GM19240 (cell line): ENCODE data around the gene AZU1.
A peak's percentile ranks its signal among the peaks of the same experiment; 100 is the strongest.

Experiments
- DNase-seq: peaks from one replicate; pipeline ENCODE4 v3.0.0; 2011; ENCODE audit warnings: low spot score; ENCODE audit not compliant: insufficient read length

AZU1 gene

DNA sequence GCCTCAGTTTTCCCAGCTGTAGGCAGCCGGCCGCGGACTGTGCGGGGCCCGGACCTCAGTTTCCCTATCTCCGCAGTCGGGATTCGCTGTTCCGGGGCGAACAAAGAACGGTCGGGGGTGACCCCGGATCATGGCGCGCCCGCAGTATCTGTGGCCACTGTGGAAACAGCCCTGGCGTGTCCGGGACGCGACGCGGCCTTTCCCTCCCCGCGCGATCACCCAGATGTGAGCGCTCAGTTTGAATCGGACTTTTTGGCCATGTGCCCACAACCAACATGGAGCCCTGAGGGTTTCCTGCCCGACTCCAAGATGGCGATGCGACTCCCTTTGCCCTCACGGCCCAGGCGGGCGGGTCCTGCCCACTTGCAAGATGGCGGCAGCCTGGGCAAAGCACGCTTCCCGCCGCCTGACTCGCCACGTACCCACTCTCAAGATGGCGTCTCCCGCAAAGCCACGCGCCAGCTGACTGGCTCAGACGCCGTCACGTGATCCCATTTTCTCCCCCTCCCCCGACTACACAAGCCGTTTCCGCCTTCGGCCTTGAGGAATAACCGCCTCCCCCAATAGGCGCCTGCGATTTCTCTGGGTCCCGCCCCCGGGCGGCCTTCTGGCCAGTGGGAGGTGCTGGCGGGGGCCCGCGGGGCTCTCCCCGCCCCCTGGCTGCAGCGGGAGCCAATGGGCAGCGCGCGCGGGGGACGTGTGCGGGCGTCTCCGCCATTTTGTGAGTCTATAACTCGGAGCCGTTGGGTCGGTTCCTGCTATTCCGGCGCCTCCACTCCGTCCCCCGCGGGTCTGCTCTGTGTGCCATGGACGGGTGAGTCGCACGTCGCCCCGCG, 30.7 kb upstream of the AZU1 start, which contains the start of gene PTBP1:
PTBP1 (plus strand) TSS at position 761 of the 836 bp plus-strand sequence; CDS start at position 807, 46 bp downstream.
- peak; percentile 99 for DNase-seq

DNA sequence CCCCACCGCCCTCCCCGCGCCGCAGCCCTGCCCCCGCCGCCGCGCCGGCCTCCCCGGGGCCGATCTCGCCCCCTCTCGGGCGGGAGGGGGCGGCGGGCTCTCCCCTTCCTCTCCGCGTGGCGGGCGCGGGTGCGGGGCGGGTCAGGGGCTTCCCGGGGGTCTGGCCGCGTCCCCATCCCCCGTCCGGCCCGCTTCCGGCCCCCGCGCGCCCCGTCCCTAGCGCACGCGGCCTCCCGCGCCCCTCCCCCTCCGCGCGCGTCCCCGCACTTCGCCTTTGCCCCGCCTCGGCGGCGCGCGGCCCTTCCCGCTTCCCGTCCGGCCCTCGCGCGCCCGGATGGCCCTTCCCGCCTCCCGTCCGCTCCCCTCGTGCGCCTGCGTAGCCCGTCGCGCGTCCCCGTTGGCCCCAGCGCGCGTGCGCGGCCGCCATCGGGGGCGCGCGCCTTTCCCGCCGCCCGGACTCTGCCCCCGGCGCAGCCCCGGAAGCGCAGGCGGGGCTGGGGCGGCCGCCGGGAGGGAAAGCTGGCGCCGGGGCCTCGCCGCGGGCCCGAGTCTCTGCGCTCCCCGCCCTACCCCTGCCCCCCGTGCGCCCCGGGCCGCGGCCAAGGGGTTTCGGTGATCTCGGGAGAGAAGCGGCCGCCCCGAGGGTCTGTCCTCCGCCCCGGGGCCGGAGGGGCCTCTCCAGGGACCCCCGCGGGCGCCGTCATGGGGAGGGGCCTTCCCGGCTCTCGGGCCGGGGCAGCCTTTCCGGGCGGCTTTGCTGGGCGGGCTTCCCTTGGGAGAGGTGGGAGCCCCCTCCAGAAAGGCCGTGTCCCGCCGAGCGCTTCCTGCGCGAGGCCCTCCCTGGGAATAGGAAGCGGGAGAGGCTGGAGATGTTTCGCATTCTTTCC, 29.9 kb upstream of the AZU1 start:
- peak; percentile 99 for DNase-seq

DNA sequence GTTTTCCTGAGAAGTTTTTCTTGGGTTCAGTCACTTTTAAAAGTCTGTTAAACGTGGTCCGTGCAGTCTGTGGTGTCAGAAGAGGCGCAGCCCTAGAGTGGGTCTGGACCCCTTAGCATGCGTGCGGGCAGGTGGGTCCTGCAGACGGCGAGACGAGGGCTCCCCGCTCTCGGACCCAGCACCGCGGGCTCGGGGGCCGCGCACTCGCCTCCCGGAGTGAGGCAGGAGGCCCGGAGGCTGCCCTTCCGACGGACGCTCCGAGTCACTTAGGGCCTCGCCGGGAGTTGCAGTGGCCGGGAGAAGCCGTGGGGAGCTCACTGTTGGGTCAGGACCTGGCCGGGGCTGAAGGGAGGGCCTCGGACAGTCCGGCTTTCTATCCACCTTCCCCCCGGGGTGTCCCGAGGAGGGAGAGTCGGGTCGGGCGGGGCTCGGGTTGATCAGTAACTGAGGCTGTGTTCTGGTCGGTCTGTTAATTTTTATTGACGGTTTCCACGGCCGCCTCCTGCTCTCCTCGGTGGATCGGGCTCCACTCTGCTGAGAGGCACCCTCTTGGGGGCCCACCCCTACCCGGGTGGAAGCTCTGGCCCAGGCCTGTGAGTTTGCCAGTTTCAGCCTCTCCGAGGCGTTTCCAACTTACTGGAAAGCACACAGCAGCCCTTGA, 29.1 kb upstream of the AZU1 start:
- peak; percentile 17 for DNase-seq

DNA sequence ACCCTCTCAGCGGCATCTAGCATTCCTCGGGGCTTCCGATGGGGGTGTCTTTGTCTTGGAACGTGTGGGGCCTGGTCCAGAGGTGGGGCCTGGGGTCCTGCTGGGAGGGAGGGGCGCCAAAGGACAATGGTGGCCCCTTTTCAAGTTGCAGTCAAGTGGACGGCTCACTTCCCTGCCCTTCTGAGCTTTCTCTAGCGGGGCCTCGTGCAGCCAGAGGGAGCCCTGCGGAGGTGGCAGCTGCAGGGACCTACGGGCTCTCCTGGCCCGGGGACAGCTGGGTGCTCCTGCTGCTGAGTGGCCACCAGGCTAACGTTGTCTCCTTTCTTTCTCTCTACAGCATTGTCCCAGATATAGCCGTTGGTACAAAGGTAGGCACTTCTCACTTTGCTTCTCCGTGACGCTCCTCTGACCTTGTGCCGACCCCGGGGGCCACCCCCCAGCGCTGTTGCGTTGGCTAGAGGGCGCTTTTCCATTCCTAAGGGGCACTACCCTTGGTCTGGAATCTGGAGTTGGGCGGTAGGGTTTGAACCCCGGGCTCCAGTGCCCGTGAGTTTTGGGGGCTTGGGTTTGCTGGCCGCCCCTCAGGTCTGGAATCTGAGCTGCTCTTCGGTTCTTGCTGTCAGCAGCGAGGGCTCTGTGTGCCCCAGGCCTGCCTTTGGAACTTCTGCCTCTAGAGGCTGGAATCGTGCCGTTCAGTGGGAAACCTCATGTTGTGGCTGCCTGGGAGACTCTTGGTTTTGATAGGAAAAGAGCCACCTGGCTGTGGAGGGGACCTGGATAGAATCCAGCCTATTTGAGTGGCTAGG, 28.4 kb upstream of the AZU1 start:
- DNase-seq, result peak; percentile 20

DNA sequence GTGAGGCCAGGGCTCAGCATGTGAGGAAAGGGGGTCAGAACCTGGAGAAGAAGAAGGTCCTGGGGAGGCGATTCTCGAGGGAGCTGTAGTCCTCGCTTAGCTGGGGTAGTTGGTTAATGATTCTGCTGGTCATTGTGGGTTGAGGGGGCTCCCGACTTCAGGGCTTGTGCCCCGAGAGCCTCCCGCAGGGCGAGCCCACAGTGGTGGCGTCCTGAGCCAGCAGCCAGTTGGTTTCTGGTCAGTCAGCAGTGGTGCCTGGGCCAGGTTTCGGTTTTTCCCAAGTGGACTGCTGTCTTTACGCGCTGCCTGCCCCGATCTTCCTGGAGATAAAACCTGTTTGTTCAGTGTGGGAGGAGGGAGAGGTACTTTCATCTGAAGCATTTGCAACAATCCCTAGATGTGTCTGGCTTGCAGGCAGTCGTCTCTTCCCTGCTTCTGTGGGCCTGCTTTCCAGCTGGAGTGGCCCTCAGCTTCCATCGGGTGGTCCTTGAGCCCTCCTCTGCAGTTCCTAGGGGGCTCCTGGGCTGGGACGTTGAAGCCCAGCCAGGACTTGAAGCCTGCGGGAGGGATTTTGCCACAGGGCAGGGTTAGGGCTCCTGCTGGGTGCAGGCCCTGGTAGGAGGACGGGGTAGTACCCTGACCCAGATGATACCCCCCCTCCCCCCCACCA, 27.1 kb upstream of the AZU1 start:
- DNase-seq, result no peak

DNA sequence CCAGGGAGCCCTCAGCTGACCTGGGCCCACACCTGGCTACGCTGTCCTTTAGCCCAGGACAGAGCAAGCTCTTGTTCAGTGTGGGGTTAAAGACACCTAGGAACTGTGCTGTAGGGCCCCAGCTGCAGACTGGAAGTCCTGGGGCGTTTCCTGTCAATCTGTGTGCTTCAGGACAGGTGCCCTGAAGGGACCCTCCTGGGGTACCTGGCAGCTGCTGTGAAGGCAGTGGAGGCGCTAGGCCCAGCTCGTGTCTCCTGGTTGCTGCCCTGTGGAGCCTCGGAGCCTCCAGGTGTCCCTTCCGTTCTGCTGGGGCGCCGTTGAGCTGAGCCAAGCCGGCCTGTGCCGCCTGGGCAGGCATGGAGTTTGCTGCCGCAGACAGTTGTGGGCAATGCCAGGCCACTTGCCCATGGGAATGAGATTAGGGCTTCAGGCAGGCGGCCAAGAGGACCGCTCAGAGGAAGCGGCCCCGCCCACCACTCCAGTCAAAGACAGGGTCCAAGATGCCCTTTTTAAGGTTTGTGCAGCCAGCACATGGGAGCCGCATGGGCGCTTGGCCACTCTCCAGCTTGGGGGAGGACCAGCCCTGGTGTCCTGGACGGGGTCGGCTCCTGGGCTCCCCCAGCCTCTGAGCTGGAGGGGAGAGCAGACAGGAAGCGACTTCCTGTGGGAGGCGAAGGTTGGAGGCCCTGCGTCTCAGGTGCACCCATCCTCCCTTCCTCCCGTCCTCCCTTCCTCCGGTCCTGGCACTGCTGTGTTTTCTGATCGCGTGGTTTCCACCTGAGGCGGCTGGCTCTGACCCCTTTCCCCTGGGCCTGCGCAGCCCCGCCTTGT, 26.4 kb upstream of the AZU1 start:
- no peak for DNase-seq

DNA sequence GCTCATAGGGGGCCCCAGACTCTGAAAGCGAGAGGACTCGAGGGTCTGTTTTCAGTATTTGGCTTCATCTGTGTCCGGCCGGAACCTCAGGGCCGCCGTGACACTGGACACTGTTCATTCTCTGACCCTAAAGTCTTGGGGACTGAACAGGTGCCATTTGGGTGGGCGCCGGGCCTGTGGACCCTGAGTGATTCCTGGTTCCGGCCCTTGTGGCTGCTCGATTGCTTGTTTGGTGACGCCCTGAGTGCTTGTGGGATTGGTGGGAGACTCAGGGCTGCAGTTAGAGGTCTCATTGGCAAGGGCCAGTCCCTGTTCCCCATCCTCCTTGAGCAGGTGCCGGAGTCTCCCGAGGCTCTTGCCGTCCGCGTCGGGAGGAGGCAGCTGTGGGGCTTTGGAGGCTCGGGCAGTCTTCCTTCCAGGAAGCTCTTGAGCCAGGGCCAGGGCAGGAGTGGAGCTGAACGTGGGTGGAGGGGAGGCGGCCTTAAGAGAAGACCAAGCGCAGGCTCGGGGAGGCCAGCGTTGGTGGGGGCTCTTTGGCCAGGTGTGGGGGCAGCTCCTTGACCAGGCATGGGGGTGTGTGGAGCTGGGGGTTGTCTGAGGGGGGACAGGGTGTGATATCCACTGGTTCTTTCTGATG, 25.7 kb upstream of the AZU1 start:
- no peak for DNase-seq

DNA sequence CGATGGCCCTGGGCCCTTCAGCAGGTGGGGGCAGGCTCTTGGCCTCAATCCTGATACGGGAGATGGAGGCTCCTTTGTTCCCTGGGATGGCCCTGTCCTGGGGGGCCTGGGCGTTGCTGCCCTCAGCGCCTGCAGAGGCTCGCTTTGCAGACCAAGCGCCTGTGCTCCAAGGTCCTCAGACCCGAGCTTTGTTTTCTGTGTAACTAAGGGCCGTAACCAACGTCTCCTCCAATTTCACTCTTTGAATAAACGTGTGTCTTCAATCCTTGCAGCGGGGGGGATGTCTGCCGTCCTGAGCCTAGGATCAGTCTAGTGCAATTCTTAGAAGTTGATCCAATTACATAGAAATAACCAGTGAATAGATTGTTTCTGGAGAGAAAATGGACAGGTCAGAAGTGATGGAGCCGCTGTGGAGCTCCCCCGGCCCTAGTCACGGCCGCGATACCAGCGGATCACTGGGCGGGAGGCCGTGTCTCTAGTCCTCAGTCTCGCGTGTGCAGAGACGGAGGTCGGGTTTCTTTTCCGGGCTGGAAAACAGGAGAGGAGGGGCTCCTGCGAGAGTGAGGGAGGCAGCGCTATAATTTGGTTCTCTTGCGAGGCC, 25.0 kb upstream of the AZU1 start:
- no peak for DNase-seq

DNA sequence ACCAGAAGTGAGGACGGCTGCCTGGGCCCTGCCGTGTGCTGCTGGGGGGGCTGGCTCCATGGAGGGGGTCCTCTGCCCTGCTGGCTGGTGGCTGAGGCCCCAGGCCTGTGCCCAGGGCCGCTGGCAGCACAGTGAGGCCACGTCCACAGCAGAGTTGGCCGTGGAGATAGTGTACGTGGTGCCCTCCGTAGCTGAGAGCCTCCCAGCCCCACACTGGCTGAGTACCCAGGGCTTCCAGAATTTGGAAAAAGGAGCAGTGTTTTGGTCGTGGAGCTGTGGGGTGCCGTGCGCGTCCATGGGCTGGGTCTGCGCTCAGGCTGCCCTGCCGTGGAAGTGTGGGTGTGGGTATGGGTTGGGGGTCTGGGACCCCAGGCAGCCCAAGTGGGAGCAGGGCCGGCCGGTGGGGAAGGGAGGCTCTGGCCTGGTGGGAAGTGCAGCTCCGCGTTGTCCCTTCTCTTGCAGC, 24.5 kb upstream of the AZU1 start:
- no peak for DNase-seq

DNA sequence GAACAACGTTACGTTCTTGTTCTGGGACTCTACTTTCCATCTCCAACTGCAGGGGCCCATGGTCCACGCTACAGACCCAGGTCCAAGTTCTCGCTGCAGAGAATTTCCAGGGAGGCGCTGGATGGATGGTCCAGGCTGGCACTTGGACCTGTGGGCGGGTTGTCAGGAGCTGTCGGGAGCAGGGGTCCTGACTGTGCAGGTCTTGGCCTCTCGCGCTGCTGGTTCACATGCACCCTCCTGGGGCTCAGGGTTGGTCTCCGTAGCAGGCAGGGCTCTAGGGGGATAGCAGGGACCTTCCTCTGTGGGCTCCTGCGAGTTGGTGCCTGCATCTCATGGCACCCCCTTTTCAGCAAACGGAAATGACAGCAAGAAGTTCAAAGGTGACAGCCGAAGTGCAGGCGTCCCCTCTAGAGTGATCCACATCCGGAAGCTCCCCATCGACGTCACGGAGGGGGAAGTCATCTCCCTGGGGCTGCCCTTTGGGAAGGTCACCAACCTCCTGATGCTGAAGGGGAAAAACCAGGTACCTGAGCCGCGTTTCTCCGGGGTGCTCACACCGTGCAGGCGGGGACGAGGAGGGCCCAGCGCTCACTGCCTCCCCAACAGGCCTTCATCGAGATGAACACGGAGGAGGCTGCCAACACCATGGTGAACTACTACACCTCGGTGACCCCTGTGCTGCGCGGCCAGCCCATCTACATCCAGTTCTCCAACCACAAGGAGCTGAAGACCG, 23.8 kb upstream of the AZU1 start:
- no peak for DNase-seq

DNA sequence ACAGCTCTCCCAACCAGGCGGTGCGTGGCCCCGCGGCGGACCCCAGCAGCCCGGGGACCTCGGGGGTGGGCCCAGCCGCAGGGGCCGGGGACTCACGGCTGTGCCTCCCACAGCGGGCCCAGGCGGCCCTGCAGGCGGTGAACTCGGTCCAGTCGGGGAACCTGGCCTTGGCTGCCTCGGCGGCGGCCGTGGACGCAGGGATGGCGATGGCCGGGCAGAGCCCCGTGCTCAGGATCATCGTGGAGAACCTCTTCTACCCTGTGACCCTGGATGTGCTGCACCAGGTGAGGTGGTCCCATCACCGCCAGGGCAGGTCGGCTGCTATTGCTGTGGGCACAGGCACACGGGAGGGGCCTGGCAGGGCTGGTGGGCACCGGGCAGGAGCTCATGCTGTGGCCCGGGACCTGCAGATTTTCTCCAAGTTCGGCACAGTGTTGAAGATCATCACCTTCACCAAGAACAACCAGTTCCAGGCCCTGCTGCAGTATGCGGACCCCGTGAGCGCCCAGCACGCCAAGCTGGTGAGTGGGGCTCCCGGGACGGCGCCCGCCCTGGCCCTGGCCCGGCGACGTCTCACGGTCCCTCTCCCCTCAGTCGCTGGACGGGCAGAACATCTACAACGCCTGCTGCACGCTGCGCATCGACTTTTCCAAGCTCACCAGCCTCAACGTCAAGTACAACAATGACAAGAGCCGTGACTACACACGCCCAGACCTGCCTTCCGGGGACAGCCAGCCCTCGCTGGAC, 23.0 kb upstream of the AZU1 start:
- no peak for DNase-seq

DNA sequence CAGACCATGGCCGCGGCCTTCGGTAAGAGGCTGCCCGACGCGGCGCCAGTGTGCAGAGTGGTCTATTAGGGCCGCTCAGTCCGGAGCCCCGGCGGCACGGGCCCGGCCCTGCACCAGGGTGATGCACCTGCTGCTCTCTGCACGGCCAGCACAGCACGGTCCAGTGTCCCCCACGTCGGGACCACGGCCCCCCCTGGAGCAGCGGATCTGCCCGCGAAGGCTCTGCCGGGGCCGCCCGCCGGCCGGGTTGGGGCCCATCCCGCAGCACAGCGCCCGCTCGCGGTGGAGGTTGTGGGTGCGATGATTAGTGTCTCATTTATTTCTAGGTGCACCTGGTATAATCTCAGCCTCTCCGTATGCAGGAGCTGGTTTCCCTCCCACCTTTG, 22.5 kb upstream of the AZU1 start:
- DNase-seq, result no peak

DNA sequence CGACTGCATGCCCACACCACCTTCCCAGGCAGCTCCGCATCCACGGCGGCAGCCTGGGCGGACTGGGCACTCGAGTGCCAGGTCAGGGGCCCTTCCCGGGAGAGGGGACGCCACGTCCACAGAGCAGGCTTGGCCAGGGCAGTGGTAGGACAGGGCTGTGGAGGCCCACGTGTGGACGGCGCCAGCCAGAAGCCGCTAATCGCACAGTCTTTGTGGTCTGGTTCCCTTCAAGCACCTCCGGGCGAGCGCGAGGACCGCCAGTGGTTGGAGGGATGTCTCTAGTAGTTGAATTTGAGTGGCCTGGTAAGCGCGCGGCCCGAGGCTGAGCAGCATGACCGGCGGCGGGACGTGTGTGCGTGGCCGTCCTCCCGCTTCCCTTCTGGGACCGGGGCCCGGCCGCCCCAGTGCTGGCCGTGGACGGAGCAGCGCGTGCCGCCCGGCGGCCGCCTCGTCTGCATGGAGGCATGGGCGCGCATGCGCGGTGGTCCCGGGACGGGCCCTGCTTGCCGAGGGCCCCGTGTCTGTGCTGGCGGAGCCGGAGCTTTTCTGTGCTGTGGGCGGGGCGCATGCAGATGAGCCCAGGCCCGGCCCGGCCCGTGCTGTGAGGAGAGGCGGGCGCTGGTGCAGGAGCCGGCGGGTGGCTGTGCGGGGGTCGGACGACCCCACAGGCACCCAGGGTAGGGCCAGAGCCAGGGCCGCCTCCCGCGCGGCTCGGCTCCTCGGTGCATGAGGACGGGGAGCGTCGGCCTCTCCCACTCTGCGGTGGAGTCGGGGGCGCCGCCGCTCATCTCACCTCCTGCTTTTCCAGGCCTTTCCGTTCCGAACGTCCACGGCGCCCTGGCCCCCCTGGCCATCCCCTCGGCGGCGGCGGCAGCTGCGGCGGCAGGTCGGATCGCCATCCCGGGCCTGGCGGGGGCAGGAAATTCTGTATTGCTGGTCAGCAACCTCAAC, 21.8 kb upstream of the AZU1 start:
- no peak for DNase-seq

DNA sequence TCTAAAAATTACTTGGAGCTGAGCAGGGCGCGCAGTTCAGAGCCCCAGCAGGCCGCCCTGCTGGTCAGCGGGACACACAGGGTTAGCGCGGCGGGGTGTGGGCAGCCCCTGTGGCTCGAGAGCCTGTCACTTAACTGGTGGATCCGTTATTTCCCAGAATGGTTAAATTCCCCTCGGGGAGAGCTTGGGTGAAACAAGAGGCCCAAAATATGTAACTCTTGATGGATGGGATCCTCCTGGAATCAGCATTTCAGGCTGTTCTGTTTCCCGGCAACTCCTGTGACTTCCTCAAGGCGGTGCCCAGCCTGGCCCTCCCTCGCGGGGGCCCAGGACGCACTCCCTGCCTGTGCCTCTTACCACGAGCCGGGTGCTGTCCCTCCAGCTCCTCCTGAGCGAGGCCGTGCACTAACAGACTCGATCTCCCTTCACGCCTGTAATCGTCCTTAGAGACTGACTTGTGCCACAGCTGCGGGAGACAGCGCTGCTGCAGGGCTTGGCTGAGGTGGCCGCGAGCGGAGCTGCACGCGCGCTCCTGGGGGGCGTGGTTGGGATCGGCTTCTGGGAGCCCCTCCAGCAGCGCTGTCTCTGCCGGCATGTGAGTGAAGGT, 20.7 kb upstream of the AZU1 start:
- no peak for DNase-seq

DNA sequence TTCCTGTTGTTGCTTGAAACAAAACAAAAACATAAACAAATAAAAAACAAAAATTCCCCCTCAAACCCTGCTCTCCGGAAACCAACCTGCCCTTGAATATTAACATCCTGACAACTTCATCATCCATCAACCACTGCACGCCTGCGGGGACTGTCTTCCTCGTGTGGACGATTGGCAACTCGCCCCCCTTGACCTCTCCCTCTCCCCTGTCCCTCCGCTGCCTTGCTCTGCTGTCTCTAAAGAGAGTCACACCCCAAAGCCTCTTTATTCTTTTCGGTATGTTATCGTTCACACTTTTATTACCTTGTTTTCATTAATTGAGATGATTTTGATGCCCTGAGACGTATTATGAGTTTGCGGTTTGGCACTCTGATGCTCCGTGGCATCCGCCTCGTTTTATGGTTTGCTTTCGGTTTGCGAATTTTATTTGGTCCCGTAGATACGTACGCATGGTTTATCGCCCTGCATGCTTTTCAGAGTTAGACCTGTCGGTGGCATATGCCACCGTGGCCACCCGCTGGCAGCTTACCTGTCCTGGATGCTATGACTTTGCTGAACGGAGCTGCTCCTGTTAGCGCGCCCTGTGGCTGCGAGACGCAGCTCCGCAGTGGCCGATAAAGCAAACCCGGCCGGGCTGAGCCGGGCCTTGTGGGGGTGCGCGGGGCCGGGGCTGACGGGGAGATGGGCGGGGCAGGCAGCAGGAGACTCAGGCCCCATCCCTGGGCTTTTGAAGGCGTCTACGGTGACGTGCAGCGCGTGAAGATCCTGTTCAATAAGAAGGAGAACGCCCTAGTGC, 19.8 kb upstream of the AZU1 start:
- DNase-seq, result no peak
